Stimulated activated naive CD4-positive, alpha-beta T cell treated with Interleukin-2 at 50 U/mL for 16 hours (primary cell): ENCODE data around the gene SMARCB1.
A peak's percentile ranks its signal among the peaks of the same experiment; 100 is the strongest.

Experiments used
- DNase-seq: peaks from one replicate; lab custom pipeline; 2025; lab: John Stamatoyannopoulos, UW

The SMARCB1 gene

DNA sequence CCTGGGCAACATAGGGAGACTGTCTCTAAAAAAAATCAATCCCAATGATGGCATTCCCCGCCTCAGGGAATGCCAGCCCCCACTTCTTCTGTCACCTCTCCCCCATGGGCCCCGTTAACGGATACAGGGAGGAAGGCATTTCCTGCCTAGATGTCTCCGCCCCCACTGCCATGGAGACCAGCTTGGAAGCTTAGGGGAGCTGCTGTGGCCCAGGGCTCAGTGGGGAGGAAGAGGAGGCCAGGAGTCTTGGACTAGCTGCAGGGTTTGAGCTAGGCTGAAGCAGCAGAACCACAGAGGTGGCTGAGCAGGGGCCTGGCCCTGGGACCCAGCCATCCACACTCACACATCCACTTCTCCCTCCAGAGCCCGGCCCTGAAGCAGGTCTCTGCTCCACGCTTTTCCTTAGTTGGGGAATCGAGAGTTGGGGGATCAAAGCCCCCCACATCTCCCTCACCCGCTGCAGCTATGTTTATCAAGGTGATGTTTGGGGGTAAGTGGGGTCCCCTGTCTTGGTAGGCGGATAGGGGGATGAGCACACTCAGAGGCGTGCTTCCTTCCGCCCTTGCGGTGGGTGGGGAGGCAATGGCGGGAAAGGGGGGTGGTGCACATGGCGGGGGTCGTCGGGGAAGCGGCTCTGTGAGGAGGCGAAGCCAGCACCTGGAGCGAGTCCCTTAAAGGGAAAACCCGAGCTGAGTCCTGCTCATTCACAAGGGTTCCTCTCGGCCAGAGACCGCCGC is 23.8 kb upstream of the SMARCB1 start, which contains the start of gene C22orf15:
TSS of gene C22orf15 (plus strand) at position 149 of the 737 bp plus-strand sequence. CDS start at position 466, 317 bp downstream.
- no peak for DNase-seq

DNA sequence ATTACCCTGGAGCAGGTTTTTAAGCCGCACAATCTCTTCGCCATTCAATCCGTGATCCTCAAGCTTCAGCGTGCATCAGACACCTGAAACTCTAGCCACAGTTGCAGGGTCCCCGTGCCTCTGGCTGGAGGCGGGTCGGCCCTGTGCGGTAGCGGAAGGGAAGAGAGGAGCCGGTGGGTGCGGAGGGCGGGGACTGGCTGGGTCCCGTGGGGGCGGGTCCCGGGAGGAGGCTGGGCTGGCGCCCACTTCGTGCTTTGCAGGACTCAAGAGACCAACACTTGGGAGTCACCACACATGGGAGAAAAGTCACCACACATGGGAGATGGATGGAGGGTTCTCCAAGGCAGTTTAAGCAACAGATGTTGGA is 23.2 kb upstream of the SMARCB1 start:
- DNase-seq: peak; percentile 27

DNA sequence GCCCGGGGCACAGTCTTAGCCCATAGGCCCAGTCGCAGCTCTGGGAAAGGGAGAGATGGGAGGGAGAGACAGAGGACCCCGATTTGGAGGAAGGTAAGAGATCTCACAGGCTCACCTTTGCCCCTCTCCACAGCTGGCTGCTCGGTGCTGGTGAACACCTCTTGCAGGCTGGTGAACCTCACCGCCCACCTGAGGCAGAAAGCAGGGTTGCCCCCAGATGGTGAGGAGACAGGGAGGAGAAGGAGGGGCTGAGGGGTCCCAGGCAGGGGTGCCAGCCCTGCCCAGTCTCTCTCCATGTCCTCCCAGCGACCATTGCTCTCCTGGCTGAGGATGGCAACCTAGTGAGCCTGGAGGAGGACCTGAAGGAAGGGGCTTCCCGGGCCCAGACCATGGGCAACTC is 22.8 kb upstream of the SMARCB1 start:
- DNase-seq: no peak

DNA sequence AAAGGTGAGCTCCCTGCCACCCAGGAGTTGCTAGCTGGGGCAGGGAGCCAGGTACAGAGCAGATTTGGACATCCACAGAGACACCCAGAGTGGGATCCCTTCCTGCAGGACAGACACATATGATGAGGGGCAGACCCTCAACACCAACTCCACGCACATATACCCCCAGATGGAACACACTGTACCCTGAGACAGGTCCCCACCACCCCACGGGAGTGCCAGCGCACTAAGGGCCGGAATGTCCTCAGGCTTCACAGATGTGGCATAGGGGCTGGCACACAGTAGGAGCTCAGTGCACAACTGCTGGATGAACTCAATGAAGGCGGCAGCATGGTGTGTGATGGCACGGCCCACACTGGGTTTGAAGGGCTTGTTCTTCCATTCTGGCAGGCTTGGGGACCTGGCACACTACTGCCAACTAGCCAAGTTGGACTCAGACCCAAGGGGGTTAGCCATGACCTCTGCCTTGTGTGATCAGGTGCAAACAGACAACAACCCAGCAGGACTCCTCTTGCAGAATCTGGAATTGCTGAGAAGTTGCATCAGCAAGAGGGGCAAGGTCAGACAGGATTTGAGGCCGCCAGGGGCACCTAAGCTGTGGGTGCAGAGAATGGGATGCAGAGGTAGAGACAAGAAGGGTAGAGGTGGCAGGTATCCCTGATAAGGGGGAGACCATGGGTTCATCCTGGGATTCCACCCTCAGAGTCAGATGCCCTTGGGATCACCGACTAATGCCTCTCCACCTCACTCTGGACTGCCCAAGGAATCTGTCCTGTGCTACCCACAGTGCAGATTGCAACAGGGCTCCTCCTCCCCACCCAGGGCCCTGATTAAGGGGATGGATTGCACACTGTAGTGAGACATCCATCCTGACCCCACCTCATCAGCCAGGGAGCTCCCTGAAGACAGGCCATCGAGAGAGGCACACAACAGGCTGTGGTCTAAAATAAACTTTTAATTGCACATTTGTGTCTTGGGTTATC is 21.6 kb upstream of the SMARCB1 start:
- no peak for DNase-seq

DNA sequence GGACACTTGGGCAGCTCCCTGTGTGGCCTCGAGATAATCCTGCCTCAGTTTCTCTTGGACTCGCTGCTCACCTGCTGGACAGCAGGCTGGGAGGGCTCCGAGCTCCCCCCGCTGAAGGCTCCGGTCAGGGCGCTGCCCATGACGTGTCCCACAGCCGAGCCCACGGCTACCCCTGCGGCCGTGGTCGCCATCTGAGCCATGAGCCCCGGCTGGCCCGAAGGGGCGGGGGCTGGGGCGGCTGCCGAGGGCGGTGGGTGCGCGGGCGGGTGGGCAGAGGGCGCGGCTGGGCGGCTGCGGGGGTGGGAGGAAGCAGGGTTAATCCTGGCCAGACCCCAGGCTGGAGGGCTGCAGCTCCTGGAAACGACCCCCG is 19.5 kb upstream of the SMARCB1 start:
- no peak for DNase-seq

DNA sequence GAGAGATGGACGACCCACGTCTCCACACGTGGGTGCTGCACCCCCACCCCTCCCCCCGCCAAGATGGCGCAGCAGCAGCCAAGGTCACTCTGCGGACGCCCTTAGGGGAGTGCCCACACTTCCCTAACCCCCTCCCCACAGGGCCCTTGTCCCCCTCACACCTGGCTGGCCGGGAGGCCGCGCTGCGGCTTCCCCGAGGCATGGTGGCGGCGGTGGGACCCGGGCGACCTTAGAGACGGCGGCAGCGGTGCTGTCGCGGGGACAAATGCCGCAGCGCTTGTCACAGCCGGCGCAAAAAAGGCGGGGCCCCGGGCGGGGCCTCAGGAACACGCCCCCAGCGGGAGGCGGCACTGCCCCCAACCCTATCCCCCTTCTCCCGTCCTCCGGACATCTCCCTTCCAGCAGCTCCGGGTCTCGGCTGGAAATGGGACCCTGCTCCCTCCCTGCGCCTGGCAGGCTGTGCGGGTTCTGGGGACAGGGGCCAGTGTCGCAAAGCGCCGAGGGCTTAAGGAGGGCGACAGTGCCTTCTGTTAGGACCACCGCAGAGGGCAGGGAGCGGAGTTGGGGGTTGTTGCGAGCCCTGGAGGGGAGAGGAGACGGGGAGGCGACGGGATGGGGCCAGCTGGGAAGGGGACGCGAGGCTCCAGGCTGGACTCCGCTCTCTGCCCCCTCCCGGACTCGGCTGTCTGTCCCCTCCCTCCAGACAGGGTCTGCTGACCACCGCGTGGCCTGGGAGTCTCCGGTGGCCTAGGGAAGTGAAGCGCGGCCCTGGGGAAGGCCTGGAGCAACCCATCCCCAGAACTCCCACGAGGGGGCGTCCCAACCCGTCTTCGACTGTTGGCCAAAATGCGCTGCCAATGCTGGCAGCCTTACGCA is 18.9 kb upstream of the SMARCB1 start, which contains the start of gene CHCHD10:
TSS of gene CHCHD10 (minus strand) at position 300 of the 876 bp plus-strand sequence. CDS start at position 202, 98 bp downstream.
- peak; percentile 67 for DNase-seq

DNA sequence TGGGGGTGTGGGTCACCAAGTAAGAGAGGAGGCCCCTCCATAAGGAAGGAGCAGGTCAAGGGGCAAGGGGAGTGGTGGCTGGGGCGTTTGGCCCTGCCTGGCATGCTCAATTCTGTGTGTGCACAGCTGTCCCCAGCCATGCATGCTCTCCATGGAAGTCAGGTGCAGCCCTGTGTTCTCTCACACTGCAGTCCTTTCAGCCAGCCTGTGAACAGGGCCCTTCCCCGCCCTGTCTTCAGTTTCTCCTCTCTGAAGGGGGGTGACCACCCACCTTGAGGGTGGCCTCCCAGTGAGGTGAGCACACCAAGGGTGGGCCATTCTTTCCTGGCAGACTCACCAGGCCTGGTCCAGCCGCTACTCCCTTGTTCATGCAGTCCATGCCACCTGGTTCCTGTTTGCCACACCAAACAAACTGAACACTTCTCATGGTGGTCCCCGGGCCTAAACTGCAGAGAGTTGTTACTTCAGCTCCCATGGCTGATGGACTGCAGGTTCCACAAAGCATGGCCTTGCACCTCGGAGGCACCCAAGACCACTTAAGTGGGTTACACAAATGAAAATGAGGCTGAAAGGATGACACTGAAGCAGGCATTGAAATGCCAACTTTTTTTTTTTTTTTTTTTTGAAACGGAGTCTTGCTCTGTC is 17.3 kb upstream of the SMARCB1 start:
- DNase-seq: no peak

DNA sequence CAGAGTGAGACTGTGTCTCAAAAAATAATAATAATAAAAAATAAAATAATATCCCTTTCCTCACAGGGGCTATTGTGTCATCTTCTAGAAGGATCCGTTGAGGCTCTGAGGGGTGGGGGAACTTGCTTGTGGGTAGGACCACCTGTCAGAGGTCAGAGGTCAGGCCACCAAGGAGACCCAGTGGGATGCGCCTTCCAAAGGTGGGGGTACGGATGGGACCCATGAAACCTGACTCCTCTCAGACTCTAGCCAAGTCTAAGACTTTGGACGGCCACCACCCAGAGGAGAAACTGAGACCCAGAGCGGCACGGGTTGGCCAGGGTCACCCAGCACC is 14.5 kb upstream of the SMARCB1 start:
- no peak for DNase-seq

DNA sequence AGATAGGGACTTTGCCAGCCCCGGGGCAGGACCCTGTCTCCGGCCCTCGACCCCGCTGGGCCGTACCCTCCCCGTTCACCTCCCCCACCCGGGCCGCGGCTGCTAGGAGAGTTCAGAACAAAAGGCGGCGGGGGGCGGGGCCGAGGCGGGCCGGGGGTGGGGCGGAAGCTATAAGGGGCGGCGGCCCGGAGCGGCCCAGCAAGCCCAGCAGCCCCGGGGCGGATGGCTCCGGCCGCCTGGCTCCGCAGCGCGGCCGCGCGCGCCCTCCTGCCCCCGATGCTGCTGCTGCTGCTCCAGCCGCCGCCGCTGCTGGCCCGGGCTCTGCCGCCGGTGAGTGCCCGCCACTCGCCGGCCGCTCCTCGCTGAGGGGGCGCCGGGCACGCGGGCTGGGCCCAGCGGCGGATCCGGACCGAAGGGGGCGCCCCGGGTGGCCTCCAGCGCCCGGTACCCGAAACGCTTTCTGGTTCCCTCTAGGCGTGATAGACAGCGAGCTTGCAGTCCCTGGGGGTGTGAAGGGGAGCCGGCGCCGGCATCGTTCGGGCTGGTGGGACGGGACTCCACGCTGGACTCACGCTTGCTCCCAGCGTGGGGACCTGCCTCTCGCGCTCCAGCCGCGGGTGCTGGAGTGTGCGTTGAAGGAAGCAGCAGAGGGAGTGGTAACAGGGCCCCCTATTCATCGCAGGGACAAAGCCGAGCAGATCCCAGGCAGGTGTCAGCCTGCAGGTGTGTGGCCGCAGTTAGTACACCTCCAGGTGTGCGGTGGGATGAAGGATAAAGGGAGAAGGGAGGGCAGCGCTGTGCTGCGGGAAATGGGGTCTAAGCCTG is 13.9 kb upstream of the SMARCB1 start, which contains the start of gene MMP11:
TSS of gene MMP11 (plus strand) at position 201 of the 825 bp plus-strand sequence. CDS start at position 223, 22 bp downstream.
- peak; percentile 62 for DNase-seq

DNA sequence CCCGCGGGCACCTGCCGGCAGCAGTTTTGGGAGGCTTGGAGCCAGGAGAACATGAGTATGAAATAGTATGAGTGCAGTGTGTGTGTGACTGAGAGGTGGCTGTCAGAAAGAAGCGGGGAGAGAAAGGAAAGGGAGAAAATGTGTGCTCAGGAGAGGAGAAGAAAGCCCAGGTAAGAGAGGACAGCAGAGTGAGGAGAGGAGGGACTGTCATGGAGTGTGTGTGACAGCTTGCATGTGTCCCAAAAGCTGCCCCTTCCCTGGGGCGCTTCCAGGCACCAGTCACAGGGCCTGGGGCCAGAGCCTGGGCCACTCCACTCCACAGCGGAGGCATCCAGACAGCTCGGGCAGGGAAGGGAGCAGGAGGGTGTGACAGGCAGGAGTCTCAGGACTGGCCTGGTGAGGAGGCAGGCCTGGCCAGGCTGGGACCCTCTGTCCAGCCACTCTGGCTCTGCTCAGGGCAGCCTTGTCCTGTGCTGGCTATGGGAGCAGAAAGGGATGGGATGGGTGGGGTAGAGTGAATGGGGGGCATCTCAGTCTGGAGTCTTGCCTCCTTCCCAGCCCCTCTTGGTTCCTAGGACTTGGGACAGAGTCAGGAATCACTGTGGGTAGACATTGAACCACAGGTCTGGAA is 13.2 kb upstream of the SMARCB1 start:
- no peak for DNase-seq

DNA sequence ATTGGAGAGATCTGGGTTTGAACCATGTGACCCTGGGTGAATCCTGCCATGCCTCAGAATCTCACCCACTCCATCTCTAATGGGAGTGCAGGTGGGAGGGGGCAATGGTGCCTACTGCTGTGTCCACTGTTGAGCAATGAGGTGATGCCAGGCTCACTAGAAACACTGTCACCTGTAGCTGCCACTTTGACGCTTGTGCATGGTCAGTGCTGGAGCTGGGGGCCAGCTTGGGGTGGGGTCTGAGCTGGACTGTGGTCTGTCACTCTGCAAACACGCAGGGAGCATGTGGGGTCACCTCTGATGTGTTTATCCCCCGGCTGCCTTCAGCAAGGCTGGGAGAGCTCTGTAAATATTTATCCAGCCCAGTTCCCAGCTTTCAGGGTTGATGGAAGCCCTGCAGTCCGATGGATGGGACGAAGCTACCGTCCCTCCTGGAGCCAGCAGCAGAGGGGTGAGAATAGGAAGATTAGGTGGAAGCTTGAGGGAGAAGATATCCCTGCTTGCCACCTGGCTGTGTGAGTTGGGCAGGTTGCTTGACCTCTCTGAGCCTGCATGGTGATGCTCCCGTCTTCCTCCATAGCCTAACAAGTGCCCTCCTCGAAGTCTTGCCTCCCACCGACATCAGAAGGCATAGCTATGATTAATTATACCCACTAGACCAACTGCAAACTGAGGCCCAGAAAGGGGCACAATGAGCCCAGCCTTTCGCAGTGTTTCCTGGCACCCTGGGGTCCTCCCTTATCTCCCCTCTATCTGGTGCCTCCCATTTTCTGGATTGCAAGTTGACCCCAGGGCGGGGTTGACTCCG is 12.4 kb upstream of the SMARCB1 start:
- no peak for DNase-seq

DNA sequence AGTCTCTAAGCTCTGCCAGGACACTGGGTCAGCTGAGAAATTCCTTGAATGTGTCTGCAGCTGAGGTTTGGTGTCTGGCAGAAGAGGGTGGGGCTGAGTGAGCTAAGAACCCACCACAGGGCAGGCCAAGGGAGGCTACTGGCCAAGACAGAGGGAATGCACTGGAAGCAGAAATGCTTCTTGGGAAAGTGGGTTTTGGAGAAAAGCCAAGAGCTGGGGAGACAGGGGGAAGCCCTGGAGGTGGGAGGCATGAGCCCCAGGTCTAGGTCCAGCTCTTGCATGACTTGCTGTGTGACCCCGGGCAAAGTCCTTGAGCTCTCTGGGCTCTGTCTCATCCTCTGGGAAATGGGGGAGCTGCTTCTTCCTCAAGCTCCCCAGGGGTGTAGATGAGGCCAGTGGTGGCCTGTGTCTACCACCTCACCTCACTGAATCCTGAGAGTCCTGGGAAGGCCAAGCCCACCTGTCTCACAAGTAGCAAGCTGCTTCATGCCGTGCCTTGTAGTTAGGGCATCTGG is 11.8 kb upstream of the SMARCB1 start:
- DNase-seq: no peak

DNA sequence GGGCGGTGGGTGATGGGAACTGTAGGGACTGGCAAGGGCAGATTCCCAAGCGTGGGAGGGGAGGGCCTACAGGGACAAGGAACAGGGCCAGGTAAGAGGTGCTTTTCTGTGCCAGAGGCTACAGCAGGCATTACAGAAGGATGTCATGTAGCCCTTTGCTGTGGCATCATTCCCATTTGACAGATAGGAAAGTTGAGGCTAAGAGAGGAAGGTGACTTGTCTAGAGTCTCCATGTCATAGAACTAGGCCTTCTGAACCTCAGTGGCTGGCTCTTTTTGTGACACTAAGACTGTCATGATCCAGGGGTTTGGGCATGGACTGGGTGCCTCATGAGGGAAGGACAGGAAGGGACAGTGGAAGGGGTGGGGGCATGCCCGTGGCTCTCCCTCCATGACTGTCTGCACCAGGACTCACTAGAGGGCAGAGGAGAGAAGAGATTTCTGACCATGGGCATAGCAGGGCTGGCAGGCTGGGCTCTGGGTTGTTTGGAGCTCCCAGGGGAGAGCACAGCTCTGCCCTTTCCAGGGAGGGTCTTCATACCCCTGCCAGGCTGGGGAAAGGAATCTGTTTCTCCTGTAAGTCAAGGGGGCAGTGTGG is 10.9 kb upstream of the SMARCB1 start:
- no peak for DNase-seq

DNA sequence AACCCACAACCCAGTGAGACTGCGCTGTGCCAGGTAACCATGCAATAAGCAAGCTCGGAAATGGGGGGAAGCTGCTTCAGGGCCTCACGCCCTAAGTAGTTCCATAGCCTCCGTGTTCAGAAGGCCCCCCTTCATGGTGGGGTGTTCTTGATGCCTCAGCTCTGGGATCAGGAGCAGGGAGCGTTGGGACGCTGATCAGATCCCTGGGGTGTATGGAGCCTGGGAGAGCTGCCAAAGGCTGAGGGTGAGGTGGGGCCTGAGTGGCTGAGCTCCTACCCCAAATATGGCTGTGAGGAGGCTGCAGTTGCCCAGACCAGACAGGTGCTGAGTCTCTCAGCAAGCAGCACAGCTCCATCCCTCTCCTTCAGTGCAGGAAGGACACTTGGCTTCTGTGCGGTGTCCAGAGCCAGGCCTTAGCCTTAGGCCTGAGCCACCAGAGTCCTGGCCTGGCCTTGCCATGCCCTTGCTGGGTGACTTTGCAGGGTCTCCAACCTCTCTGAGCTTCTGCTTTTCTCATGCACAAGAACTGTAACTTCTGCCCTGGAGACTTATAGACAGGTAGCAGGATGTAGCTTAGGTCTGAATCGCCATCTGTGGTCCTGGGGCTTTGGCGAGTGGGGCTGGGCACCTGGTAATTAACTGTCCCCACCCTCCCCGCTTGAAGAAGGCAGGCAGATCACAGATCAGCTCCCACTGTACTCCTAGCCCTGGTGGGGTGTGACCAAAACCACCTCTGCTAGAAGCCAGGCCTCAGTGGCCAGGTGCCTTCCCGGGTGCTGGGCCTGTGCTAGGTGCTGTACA is 8.8 kb upstream of the SMARCB1 start:
- no peak for DNase-seq

DNA sequence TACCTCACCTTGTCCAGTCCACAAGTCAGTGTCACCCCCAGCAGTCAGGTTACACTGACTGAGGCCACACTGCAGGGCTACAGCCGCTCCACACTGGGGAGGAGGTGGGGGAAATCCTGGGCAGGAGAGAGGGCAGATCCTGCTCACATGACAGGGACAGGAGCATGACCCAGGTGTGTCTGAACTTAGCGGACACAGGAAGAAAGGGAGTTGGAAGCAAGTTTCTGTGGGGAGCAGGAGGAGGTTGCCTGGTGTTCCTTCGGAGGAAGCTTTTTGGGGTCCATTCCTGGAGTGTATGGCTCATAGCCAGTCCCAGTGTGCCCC is 8.2 kb upstream of the SMARCB1 start:
- DNase-seq: no peak

DNA sequence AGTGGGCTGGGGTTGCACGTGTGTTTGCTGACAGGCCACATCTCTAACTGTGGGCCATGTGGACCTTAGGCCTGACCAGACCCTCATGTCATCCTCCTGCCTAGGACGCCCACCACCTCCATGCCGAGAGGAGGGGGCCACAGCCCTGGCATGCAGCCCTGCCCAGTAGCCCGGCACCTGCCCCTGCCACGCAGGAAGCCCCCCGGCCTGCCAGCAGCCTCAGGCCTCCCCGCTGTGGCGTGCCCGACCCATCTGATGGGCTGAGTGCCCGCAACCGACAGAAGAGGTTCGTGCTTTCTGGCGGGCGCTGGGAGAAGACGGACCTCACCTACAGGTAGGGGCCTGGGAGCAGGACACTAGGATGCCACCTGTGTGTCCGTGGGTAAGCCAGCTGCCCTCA is 7.7 kb upstream of the SMARCB1 start:
- DNase-seq: no peak

DNA sequence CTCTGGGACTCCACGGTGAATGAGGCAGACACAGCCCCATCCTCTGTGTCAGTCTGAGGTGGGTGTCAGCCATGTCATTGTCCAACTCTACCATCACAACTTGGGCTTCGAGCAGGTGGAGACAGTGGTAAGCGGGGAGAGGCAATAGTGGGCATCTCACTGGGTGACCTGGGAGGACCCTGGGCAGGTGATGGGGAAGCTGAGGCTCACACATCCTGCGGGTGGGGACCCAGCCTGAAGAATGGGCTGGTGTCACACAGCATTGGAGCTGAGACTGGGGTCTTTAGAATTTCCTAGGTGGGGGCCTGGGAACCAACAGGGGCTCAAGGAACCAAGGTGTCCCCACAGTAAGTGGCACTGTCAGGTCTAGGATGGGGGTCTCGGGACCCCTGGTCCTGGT is 7.0 kb upstream of the SMARCB1 start:
- no peak for DNase-seq
